ENCODE results near the gene TNKS1BP1.

GRCh38 chr11:57347336-57347735 is 22.6 kb upstream of the TNKS1BP1 start:
- TF ChIP-seq CTCF (IDR thresholded peaks at IDR 0.05; ENCODE audit: low read length) (no peak), EZH2 (IDR thresholded peaks at IDR 0.05; ENCODE audit: borderline replicate concordance, low read length) (no peak)

All from OCI-LY1 (cell line).